Left renal pelvis (tissue), 4 donors: ENCODE measurements around the gene FBXO27. TPM values are rescaled to one million over a fixed set of nuclear protein-coding genes. Genes with fewer than 3 reads are reported as not detected.
"Not testable (repeated sequence)": the region's sequence is repeated elsewhere in the genome, so short reads cannot be mapped to it uniquely, and the experiment has no call there.

Source experiments
- DNase-seq, 4 donors: peaks; one replicate each; pipeline ENCODE4 v3.0.0-alpha.2; 2013; ENCODE audit warnings: low read depth in 4 of 4, low spot score in 3 of 4
- polyA plus RNA-seq, 4 donors: library from polyadenylated mRNA; unstranded; fragments of 120-200 nt; gene quantifications; one replicate each; pipeline ENCODE4 v1.2.1, GENCODE V29; 2013; ENCODE audit not compliant: insufficient read length in 4 of 4

Gene FBXO27
- polyA plus RNA-seq, 4 donors: 3.9 to 9.8 (median 8.7) TPM

DNA sequence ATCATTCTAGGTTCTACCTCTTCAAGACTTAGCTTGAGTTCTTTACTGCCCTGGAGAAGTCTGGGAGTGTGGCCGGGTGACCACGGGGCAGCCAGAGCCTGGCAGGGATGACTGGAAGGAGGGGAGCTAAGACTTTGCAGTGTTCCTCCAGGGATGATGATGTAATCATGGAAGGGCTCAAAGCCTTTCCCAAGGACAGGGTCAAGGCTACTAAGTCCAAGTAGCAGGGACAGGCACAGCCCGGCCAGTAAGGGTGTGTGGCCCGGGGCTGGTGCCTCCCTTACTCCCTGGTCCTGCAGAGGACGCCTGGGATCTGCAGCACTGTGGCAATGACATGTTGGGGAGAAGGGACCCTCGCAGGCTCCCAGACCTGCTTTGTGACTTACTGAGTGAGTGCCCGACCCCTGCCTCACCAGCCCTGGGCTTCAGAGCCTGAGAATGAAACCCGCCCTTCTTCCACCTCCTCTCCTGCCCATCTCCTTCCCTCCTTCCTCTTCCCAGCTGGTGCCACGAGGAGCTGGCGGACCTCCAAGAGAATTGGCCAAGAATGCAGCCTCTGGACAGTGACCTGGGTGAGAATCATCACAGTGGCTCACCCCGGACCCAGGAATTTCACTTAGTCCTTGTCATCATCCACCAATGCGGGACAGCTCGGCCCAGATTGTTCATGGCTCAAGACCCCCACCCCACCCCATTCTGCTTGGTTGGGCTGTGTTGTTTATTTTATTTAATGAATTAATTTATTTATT lies 41.2 kb downstream of the FBXO27 start:
- DNase-seq: no peak

GRCh38 chr19:38989614-38990013 lies 42.7 kb downstream of the FBXO27 start:
- not testable (repeated sequence) for DNase-seq

DNA sequence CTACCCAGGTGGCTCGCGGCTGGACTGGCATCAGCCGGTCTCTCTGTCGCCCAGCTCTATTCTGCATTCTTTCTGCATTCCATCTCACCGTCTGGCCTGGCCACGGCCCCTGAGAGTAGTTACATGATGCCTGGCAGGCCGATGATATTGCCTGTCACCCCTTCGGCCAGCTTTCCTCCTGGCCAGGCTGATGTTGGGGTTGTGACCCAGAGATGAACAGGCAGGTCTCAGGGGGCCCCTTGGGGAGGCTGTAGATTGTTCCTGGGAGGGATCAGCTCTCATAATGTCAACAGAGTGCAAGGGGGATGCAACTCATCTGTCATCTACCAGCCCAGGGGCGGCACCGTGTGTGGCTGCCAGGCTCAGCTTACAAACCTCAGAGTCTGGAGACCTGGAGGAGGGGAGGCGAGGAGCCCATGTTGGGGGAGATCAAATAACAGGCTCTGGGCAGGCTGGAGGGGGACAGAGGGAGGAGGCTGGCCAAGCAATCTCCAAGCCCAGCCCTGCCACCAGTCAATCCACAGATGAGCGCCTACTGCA lies 43.2 kb downstream of the FBXO27 start:
- peak; percentile 64 to 78 (median 68) for DNase-seq

GRCh38 chr19:38988627-38989026 lies 43.7 kb downstream of the FBXO27 start:
- not testable (repeated sequence) for DNase-seq

- not testable (repeated sequence) for DNase-seq
Observed at GRCh38 chr19:38987745-38988144, 44.6 kb downstream of the FBXO27 start.

DNA sequence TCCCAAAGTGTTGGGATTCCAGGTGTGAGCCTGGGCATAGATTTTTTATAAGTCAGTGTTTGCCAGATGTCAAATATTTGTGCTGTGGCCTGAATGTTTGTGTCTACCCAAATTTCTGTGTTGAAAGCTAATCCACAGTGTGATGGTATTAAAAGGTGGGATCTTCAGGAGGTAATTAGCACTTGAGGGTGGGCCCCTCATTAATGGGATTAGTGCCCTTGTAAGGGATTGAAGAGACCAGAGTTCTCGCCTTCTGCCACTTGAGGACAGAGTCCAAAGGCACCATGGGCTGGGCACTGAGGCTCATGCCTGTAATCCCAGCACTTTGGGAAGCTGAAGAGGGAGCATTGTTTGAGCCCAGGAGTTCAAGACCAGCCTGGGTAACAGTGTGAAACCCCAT lies 47.1 kb downstream of the FBXO27 start:
- no peak for DNase-seq

GRCh38 chr19:38980583-38981374 lies 51.6 kb downstream of the FBXO27 start:
- no peak for DNase-seq

GRCh38 chr19:38979812-38980211 lies 52.5 kb downstream of the FBXO27 start:
- DNase-seq: no peak

- DNase-seq: no peak
Observed at GRCh38 chr19:38978326-38978689, 54.0 kb downstream of the FBXO27 start.

- no peak for DNase-seq
Observed at GRCh38 chr19:38977445-38978325, 54.7 kb downstream of the FBXO27 start.

DNA sequence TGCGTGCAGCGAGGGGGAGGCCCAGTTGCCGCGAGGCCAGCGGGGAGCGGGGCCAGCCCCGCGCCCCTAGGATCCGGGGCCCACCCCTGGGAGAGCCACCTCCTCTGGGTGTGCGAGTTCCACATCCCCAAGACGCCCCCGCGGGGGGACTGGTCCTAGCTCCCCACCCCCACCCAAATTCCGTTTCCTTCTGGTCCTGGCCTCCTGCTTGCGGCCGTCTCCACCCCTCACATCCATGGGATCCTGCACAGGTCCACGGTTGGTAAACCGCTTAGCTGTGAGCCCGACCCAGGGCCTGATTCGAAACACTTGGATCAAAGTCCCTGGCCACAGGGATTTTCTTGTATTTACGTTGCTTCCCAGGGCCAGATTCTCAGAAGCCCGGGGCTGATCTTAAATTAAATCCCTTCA lies 56.5 kb downstream of the FBXO27 start:
- DNase-seq: peak in 3 of 4 donors; percentile 41 to 52 (median 47)

- DNase-seq: peak; percentile 31 to 54 (median 50)
Observed at GRCh38 chr19:38975214-38975860, 57.0 kb downstream of the FBXO27 start, which contains the start of gene FBXO17. FBXO17 (minus strand) TSS chr19:38975742; CDS start chr19:38950319, 25,423 bp downstream.

GRCh38 chr19:38974624-38975213 lies 57.6 kb downstream of the FBXO27 start:
- DNase-seq: no peak

Other genes with a start within 250 kb of the FBXO27 start
- 1 to 10 TPM in 3 of 4 donors, under 1 TPM in 1; 0.78 to 1.9 (median 1.7) TPM for gene LGALS7B, start 243.3 kb downstream of the FBXO27 start, polyA plus RNA-seq
- gene LGALS4, start 219.6 kb downstream of the FBXO27 start, polyA plus RNA-seq: 1 to 10 TPM in 3 of 4 donors, under 1 TPM in 1; 0.89 to 2.2 (median 1.5) TPM
- gene ECH1, start 200.8 kb downstream of the FBXO27 start, polyA plus RNA-seq: 100 to 1,000 TPM in 3 of 4 donors, 10 to 100 TPM in 1; 78.6 to 155 (median 139) TPM
- 100 to 1,000 TPM; 362 to 527 (median 473) TPM for gene HNRNPL, start 182.6 kb downstream of the FBXO27 start, polyA plus RNA-seq
- gene RINL, start 154.3 kb downstream of the FBXO27 start, polyA plus RNA-seq: 10 to 100 TPM in 1 of 4 donors, 1 to 10 TPM in 3; 2.9 to 10.6 (median 6.7) TPM
- 10 to 100 TPM; 37.9 to 48.3 (median 43.6) TPM for gene SIRT2, start 132.9 kb downstream of the FBXO27 start, polyA plus RNA-seq
- 10 to 100 TPM in 1 of 4 donors, 1 to 10 TPM in 3; 5.1 to 12.9 (median 7.1) TPM for gene NFKBIB, start 132.6 kb downstream of the FBXO27 start, polyA plus RNA-seq
- gene CCER2, start 120.4 kb downstream of the FBXO27 start, polyA plus RNA-seq: 1 to 10 TPM in 1 of 4 donors, under 1 TPM in 2, not detected in 1; 0.38 to 1.1 (median 0.46) TPM
- gene SARS2, start 101.8 kb downstream of the FBXO27 start, polyA plus RNA-seq: 10 to 100 TPM; 31.4 to 64.3 (median 41.1) TPM
- 10 to 100 TPM; 11.9 to 32.1 (median 17.6) TPM for gene MRPS12, start 101.6 kb downstream of the FBXO27 start, polyA plus RNA-seq
- gene FBXO17, start 56.8 kb downstream of the FBXO27 start, polyA plus RNA-seq: 10 to 100 TPM; 40.2 to 86.3 (median 60.3) TPM
- gene ACP7, start 51.8 kb upstream of the FBXO27 start, polyA plus RNA-seq: under 1 TPM; 0.08 to 0.79 (median 0.34) TPM
- gene PAK4, start 93.2 kb upstream of the FBXO27 start, polyA plus RNA-seq: 10 to 100 TPM; 29.4 to 74.0 (median 49.6) TPM
- gene NCCRP1, start 164.4 kb upstream of the FBXO27 start, polyA plus RNA-seq: 1 to 10 TPM in 2 of 4 donors, under 1 TPM in 2; 0.08 to 3.9 (median 1.1) TPM
- gene SYCN, start 171.7 kb upstream of the FBXO27 start, polyA plus RNA-seq: not detected
- gene IFNL3, start 212.5 kb upstream of the FBXO27 start, polyA plus RNA-seq: not detected
- gene IFNL4, start 216.3 kb upstream of the FBXO27 start, polyA plus RNA-seq: under 1 TPM in 1 of 4 donors, not detected in 3; 0.34 TPM
- not detected for gene IFNL2, start 235.8 kb upstream of the FBXO27 start, polyA plus RNA-seq